Superior temporal gyrus (tissue), 1 donor: Measurements from ENCODE around the gene SLCO4A1.

ENCODE experiments used
- DNase-seq: peaks from one replicate; pipeline ENCODE4 v3.0.0-alpha.2; 2016; ENCODE audit errors: extremely low spot score

SLCO4A1 gene

DNA sequence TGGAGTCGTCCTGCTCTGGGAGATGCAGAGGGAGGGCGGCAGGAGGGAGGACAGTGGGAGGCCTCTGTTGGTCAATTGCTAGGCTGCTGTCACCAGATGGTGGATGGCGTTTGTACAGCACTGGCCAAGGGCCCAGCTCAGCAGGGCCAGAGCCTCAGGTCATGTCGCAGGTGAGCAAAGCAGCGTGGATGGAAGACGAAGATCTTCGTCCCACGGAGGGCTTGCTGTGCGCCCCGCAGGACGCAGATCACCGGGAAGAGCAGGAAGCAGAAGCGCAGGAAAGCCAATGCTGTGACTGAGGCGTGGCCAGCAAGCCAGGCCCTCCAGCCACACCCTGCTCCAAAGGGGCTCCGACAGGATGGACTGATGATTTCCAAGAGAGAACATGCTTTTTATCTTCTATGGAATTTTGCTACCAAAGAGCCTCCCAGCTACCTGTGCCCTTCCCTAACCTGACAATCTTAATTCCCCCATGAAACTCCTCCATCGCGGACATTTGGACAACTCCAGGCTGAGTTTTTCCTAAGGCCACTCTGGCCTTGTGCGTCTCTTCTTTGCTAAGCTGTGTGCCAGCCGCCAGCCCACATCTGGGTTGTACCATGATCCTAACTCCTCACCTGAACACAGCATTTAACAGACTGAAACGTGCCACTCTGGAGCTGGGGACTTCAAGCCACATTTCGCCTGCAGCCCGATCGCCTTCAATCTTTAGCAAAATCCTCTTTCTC is 3.5 kb upstream of the SLCO4A1 start:
- DNase-seq, result no peak

DNA sequence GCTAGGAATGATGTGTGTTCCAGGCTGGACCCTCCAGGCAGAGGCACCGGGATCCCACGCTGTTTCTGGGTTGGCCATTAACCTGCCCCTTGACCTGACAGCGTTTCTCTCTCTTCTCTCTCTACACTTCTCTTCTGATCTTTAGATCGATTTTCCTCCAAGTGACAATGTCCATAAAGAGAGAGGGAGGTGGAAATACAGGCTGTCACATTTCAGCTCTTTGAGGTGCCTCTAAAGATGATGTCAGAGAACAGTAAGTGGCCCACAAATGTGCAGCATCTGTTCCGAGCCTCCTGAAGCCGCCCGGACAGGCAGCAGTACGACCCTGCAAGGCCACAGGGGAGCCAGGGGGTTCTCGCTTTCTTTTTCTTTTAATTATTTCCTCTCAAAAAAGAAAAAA is 2.5 kb upstream of the SLCO4A1 start:
- no peak for DNase-seq

DNA sequence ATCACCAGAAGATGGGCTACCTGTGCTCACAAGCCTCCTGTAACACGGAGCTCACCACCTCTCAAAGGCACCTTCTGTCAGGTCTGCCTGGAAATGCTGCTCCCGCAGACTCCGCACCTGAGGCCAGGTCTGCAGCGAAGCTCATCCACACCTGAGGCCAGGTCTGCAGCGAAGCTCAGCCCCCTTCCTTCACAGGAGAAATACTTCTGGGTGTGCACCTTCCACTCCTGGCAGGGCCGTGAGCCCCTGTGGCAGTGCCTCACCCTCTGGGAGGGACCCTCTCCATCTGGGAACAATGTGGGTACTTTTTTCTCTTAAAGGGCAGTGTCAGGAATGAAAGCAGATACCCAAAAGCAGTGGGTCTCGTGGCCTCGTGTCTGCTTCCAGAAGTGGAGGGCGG is 1.4 kb upstream of the SLCO4A1 start:
- no peak for DNase-seq

DNA sequence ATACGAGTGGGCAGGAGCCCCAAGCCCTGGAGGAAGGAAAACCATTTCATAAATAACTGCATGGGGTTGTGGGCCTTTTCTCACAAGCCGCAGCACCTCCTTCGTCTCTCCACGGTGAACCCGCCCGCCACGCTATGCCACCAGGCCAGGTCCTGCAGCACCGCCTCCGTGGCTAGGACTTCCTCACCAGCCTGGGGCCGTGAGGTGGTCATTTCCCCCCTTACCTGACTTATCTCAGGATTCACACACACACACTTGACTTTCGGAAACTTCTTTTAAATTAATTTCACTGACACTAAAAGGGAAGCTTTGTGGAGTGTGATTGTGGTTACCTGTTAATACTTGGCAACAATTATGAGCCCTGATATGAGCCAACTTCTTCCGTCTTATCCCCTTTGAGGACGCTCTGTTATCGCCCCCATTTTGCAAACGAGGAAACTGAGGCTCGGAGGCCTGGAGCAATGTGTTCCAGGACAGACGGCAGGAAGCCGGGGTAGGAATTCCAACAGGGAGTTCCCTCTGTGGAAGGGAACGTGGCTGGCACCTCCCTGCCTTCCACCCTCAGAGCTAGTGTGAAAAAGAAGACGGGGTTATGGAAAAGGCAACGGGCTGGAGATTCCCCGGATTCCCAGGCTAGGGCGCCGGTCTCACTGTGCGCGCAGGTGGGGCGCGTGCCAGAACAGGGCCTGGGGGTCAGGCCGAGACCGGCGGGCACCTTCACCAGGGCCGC is 817 bp upstream of the SLCO4A1 start:
- no peak for DNase-seq

DNA sequence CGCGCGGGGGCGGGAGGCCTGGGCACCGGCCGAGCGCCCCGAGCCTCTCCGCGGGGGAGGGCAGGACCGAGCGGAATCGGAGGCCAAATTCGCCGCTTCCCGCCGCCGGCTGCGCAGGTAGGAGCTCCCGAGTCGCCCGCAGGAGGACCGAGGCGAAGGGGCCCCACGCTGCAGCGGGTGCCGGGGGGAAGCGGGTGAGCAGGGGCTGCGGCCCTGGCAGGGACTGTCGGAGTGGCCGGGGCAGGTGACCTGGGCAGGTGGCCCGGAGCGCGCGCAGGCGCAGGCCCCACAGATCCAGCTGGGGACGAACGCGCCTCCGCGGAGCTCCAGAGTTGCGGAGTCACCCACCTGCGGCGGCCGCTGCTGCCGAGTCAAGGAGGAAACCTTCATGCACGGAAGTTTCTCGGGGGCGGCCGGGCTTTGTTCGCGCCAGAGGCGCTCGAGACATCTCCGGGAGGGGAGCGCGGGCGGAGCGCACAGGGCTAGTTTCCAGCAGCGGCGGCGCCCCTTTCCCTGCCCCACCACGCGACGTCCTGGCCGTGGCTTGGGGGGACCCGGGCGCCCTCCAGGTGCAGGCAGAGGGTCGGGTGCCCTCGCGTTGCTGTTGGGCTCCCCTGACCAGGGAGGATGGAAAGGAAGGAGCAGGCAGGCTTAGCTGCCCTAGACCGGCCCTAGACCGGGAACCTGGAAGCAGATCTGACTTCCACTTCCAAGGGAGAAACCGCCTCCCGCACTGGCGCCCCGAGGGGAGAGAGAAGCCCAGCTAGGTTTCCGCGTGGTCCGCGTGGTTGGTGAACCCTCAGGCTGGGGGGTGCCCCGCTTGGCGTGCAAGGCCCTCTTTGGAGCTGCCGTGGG is 590 bp downstream of the SLCO4A1 start:
- DNase-seq, result no peak

DNA sequence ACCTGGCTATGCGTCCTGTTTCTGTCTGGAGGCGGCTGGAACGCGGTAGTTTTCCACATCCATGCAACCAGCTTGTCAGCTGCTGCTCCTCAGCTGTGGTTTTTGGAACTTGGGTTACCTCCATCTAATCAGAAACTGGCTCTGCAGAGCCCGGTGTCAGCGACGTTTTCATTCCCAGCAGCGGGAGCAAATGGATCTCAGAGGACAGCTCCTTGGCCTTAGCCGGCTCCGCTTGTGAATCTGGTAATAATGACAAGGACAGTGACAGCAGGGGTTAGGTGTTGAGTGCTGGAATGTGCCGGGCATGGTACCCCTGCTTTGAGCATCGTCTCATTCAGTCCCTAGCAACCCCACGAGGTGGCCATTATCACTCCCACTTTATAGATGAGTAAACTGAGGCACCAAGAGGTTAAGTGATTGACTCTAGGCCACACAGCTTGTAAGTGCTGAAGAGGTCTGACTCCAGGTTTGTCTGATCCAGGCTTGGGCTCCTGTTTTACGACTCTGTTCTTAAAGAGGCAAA is 1.3 kb downstream of the SLCO4A1 start:
- DNase-seq, result no peak

DNA sequence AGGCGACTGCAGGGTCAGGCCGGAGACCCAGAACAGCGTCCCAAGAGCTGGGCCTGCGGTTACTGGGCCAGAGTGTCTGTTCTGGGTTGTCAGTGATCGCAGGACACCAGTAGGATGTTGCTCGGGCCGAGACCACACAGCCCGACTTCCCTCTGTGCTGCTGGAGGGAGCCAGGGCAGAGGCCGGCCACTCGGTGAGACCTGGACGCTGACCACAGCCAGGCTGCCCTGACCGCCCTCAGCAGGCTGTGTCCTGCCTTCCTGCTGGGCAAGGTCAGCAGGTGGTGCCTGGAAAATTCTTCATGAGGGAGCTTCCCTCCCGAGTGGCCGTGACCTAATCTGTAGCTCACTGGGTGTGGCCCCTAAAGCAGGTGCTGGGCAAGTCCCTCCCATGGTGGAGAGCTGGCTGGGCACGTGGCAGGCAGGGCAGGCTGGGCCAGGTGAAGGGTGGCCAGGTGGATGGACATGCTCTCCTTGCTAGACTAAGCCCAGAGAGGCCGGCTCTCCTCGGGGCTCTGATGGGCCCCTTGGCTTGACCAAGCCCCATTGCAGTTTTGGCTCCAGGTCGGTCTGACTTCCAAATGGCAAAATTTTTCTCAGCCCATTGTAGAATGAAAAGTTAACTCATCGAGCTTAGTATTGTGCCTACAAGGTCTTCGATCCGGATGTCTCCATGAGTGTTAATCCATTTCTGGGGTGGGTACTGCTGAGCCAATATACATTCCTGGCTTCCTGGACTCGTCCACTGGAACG is 1.9 kb downstream of the SLCO4A1 start:
- no peak for DNase-seq

DNA sequence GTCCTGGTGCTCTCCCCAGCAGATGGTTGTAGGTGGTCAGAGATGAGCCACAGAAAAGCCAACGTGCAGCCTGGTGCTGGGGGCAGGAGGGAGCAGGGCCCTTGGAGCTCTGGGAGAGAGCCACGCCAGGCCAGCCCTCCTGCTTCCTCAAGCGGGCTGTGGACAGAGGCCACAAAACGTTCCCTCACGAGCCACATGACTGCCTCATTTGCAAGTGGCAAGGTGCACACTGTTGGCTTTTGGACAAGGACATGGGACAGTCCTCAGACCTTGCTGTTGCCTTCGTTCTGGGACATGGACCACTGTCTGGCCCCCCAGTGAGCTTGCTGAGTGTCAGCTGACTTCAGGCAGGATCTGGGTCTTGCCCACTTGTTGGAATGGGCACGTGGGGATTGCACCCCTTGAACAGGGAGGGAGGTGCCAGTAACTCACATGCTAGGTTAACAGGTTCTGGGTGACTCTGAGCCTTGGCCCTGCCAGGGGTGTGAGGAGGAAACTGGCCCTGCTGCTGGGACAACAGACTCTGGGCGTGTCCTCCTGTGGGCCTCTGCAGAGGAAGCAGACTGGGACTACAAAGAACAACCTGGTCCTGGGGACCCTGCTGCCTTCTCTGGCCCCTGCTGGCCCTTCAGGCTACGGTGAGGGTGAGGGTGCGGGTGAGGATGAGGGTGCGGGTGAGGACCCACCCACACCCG is 2.6 kb downstream of the SLCO4A1 start:
- no peak for DNase-seq

DNA sequence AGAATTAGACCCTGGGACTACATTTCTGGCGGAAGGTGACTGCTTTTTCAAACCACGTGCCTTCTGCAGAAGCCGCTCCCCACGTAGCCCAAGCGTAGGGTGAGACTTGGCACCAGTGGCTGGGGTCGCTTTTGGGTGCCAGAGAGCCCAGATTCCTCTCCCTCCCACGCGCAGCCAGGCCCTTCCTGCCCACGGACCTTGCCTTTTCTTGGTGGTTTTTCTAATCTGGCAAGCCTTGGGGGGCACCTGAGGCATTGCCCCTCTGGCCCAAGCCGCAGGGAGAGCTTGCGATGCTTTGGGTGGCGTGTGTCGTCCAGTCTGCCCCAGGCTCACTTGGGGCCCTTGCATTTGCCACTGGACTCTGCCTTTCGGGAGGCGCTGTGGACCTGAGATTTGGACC is 3.3 kb downstream of the SLCO4A1 start:
- no peak for DNase-seq

DNA sequence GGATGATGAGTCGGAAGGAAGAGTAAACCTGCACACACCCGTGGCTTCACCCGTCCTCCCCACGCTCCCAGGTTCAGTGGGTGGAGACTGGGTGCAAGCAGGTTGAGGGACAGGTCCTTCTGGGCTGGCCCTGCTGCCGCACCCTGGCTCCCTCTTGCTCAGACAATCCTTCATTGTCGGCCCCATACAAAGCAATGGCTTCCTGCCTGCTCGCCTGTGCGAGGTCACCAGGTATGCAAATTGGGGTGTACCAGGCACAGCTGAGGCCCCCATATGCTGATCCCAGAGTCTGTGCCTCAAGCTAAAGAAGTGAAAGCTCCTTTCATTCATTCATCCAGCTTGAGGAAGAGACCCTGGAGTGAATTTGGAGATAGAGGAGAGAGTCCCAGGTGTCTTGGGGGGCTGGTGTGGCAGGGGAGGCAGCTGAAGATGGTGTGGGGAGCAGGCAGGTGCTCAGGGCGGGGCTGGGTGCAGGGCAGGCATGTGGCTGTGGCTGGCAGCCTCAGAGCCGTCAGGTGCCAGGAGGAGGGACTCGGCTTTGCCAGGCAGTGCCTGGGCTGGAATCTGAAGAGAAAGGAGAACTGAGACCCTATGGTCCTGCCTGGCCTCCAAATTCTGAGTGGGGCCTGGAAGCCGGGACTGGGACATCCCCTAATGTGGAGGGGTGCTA is 4.7 kb downstream of the SLCO4A1 start:
- no peak for DNase-seq

DNA sequence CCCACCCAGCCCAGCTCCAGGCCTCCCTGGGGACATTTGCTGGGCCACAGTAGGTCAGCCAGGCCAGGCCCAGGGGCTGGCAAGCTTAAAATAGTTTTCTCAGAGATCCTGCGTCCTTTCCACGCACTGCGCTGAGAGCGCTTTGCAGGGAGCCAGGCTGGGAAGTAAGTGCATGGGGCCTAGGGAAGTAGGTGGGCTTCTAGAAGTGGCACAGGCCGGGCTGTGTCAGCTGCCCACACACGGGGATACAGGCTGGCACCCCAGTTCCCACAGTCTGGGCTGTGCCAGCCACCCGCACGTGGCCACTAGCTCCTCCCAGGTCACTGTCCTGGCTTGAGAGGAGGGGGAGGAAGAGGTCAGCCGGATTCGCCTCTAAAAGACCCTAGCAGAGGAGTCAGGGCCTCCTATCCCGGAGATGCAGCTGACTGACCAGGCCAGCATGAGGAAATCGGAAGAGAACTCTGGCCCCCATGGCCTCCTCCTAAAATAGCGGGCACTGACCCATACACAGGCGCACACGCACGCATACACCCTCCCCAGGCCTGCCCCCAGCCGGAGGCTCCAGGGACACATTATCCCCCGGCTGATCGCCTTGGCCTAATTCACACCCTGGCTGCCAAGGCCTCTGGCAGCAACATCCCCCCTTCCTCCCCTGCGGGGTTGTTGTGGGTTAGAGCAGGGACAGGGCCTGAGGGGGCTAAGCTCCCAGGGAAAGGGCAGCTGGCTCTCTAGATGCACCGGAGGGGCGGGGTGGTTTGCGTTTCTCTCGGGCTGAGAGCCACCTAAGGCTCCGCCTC is 5.4 kb downstream of the SLCO4A1 start:
- DNase-seq, result no peak

DNA sequence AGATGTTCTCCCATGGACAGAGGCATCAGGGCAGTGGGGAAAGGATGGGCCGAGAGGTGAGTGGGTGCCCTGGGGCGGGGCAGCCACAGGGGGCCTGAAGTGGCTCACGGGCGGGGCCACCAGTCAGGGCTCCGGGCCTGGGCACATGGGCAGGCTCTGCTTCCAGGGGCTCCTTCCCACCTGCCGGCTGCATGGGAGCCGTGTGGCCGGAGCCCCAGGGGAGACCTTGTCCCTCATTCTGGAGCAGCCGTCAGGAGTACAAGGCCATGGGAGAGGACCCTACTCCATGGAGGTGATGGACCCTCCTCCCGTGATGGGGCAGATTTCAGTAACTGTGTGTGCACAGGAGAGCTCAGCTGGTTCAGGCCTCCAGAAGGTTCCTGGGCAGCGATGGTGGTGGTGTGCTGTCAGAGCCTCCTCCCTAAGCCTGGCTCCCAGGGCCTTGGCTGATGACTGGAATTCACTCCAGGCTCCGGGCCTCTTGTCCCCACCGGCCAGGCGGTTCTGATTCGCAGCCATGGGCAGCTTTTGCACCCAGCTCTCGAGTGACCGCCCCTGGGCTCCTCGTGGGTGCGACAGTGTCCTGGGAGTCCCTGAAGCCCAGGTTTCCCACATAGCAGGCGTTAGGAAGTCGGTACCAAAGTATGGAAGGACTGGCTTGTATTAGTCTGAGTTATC is 6.2 kb downstream of the SLCO4A1 start:
- DNase-seq, result no peak

DNA sequence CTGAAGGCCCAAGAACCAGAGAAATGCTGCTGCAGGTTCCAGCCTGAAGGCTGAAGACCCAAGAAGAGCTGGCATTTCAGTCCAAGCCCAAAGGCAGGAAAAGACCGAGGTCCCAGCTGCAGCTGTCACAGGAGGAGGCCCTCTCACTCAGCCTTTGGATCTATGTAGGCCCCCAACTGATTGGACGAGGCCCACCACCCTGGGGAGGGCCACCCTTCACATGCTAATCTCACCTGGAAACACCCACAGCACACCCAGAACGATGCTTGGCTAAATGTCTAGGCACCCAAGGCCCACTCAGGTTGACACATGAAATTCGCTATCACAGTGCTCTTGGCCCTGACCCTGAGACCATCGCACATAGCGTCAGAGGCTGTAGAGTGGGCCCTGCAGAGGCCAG is 6.8 kb downstream of the SLCO4A1 start:
- no peak for DNase-seq

DNA sequence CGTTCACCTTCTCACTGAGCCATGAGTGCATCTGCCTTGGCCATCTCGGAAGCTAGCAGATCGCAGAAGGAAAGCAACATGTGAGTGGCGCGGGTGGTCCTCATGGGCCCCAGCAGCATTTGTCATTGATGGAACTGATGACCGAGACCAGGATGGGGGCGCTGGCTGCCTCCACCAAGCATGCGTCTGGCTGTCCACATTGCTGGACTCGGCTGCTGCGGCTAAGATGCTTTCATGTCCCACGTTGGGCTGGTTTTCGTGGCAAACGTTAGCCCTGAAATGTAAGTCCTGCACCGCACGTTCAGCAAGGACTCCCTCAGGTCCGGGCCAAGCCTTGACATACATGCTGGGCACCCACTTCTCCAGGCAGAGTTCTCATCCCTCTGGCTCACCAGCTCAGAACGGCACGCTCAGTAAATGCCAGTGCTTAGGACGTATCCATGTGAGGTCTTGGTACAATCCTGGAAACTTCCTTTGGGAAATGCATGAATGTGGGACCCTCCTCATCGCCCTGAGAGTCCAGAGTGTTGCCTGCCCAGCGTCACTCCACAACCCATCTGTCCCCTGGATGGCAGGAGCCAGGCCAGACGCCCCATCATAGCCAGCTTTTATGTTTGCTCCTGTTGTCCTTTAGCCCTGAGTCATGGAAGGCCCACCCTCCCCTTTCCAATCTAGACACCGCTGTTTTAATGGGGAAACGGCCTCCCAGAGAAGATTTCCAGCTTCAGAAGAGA is 8.4 kb downstream of the SLCO4A1 start:
- DNase-seq, result no peak

DNA sequence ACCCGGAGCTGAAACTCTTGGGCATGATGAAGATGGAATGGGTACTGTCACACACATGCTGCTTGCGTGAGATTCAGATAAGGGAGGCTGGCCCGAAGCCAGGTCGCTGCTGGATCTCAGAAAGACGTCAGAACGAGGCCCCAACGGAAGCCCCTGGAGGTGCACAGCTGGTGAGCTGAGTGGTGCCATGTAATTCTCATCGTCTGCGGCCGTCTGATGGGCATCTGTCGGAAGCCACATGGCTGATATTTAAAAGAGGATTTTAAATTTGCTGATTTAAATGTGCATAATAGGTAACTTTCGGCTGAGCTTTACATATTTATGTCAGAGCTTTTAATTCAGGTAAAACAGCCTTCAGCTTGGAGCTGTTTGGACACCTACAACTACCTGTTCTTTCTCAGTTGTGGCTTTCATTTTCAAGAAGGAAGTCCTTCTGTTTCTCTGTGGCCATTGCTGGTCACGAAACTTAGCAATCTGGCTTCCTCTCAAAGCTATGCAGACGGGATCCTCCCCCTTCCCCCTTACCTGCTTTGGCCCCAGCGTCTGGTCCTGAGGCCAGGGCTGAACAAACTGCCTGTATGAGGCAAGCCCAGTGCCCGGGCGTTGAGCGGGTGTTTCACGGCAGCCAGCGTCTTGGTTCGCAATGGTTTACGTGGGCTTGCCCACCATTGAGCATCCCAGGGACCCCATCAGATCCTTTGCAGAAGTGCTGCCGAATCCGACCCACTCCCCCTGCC is 9.2 kb downstream of the SLCO4A1 start:
- no peak for DNase-seq

DNA sequence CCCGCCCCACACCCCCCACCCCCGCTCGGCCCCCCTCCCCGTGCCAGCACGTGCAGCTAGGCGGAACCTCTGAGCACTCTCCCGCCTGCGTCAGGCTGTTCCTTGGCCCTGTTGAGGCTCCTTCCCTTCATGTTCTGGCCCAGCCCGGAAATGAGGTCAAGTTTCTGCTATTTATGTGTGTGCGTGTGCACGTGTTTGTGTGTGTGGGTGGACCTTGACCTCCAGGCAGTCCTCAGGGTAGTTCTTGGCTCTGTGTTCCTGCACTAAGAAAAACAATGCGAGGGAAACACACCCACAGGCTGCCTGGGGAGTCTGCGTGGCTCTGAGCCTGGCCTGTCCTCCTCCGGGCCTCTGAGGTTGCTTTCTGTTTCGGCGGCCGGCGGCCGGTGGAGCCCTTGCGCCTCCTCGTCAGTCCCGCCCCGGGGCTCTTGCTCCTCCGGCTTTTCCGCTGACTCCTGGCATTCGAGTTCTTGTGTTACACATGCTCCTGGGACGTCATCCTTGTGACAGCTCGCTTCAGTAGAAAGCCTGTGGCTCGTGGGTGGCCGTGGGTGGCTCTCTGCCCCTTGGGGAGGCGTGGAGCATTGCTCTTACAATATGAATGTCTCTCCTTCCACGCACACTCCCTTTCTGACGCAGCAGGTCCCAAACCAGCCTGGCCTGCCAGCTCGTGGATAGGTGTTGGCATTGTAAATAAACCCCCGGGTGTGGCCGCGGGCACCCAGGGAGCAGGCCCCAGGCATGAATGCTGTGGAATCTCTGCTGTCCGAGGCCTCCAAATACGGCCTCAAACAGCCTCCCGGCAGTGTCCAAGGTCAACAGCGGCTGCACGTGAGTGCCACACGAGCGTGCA is 10.0 kb downstream of the SLCO4A1 start:
- DNase-seq, result peak; percentile 35

DNA sequence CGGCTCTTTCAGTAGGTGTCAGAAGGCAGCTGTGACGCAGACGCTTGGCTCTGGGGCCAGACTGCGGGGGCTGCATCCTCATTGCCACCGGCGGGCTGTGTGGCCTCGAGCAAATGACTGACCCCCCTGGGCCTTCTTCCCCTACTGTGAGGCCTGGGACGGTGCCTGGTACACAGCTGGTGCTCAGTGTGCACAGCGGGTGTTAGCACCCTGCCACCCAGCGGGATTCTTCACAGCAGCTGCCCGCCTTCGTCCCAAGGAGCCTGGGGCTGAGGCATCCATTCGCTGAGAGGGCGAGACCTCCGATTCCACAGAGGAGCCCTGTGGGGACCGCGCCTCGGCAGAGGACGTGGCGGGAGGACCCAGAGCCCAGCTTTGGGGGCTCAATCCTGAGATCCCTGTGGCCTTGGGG is 10.6 kb downstream of the SLCO4A1 start:
- DNase-seq, result no peak
